A549 (cell line): ENCODE measurements around the gene OLIG1.

ENCODE experiments used
- CTCF ChIP-seq: fragments of >200 bp; sonication (Bioruptor Twin); formaldehyde crosslinking; IDR thresholded peaks from 3 replicates; pipeline ENCODE4 v1.5.1; 2016
- HMGXB4 ChIP-seq: fragments of 250-450 bp; sonication (Bioruptor Pico); IDR thresholded peaks from 2 replicates; pipeline ENCODE4 v1.5.0; 2021; ENCODE audit warnings: mild to moderate bottlenecking, moderate library complexity, borderline replicate concordance
- HOXB13 ChIP-seq: fragments of 250-450 bp; sonication (Bioruptor Pico); IDR thresholded peaks from 2 replicates; pipeline ENCODE4 v1.5.0; 2020; ENCODE audit warnings: low read depth, mild to moderate bottlenecking, moderate library complexity
- POLR2A ChIP-seq: IDR thresholded peaks from 2 replicates; pipeline ENCODE4 v1.6.1; 2012; ENCODE audit warnings: mild to moderate bottlenecking, low read length

- TF ChIP-seq CTCF (no peak), HOXB13 (CRISPR knock-in tag) (no peak), HMGXB4 (CRISPR knock-in tag) (no peak), POLR2A (no peak)
Observed at GRCh38 chr21:33075596-33076195, 5.8 kb downstream of the OLIG1 start.
